ENCODE results near the gene UGGT1.

GRCh38 chr2:128228894-128229293, 137.9 kb downstream of the UGGT1 start:
- no peak for TF ChIP-seq POLR2A (IDR thresholded peaks at IDR 0.05; ENCODE audit: low read depth, low read length)
- TF ChIP-seq POLR2AphosphoS5 (IDR thresholded peaks at IDR 0.05; ENCODE audit: low read depth, low read length): no peak
- TF ChIP-seq TAF1 (IDR thresholded peaks at IDR 0.05; ENCODE audit: borderline replicate concordance, low read depth, low read length): no peak

Data from GM12892 (cell line).